A549 (cell line): ENCODE results near the gene ABHD12. TPM values are rescaled to one million over a fixed set of nuclear protein-coding genes. Genes with fewer than 3 reads are reported as not detected.

Experiments
- ATAC-seq, 2 experiments: fragments of 200-7000 bp in 1 of 2; fragments of >200 bp in 1 of 2; cut with Nextera tagmentation in 1 of 2; cut with Tn5 transposase in 1 of 2; 3 replicates each; pipeline versions ENCODE4 v1.8.0 to v1.9.1; 2018 to 2020; ENCODE audit warnings: mild to moderate bottlenecking in 1 of 2, moderate library complexity in 1 of 2
- CTCF ChIA-PET: fragments of 300-600 bp; sonication (Branson Sonifier 250); formaldehyde crosslinking; extraction: SDS; loops from one replicate; lab custom pipeline; 2021; ENCODE audit warnings: antibody characterized with exemption, inconsistent platforms; lab: Yijun Ruan, JAX
- POLR2A ChIA-PET: fragments of 350-600 bp; formaldehyde crosslinking; extraction: SDS; loops from one replicate; lab custom pipeline; 2021; ENCODE audit warnings: antibody characterized with exemption, inconsistent platforms; lab: Yijun Ruan, JAX
- DNase-seq, 2 experiments: peaks; one replicate each; pipeline versions ENCODE4 v3.0.0 to v3.0.0-alpha.2; 2011 to 2016; ENCODE audit warnings: low read depth in 1 of 2, low spot score in 1 of 2
- FAIRE-seq: peaks from 2 replicates; lab custom pipeline; 2011; peaks lifted over from hg19 to GRCh38; lab: Jason Lieb, UNC
- H3K27ac ChIP-seq, 2 experiments: fragments of >200 bp; sonication (Bioruptor Twin); formaldehyde crosslinking; 3 replicates each; pipeline ENCODE4 v1.5.1; 2016 to 2017
- H3K4me1 ChIP-seq: fragments of >200 bp; sonication (Bioruptor Twin); formaldehyde crosslinking; 3 replicates; pipeline ENCODE4 v1.6.1; 2016
- H3K4me2 ChIP-seq: fragments of >200 bp; sonication (Bioruptor Twin); formaldehyde crosslinking; 3 replicates; pipeline ENCODE4 v1.6.1; 2016
- H3K4me3 ChIP-seq: fragments of >200 bp; sonication (Bioruptor Twin); formaldehyde crosslinking; 3 replicates; pipeline ENCODE4 v1.5.1; 2016
- H3K9me3 ChIP-seq: fragments of >200 bp; sonication (Bioruptor Twin); formaldehyde crosslinking; 3 replicates; pipeline ENCODE4 v1.6.1; 2016
- HEYL ChIP-seq: fragments of 250-450 bp; sonication (Bioruptor Pico); IDR thresholded peaks from 2 replicates; pipeline ENCODE4 v1.8.0; 2021; ENCODE audit warnings: mild to moderate bottlenecking, moderate library complexity
- HOXB13 ChIP-seq: fragments of 250-450 bp; sonication (Bioruptor Pico); IDR thresholded peaks from 2 replicates; pipeline ENCODE4 v1.5.0; 2020; ENCODE audit warnings: low read depth, mild to moderate bottlenecking, moderate library complexity
- JUN ChIP-seq, 2 experiments: fragments of >200 bp; sonication (Bioruptor Twin); formaldehyde crosslinking; IDR thresholded peaks; 2 replicates in 1 of 2; 3 replicates in 1 of 2; pipeline ENCODE4 v1.6.1; 2016 to 2017
- MAFK ChIP-seq: fragments of 450-650 bp; IDR thresholded peaks from 2 replicates; pipeline ENCODE4 v1.6.1; 2014; ENCODE audit not compliant: partially characterized antibody
- MAZ ChIP-seq: fragments of 150-350 bp; IDR thresholded peaks from 2 replicates; pipeline ENCODE4 v1.6.1; 2014; ENCODE audit warnings: antibody characterized with exemption, low read depth, low read length, borderline replicate concordance
- POLR2A ChIP-seq: IDR thresholded peaks from 2 replicates; pipeline ENCODE4 v1.6.1; 2012; ENCODE audit warnings: mild to moderate bottlenecking, low read length
- POLR2AphosphoS2 ChIP-seq: conservative IDR thresholded peaks from 2 replicates; pipeline ENCODE4 v1.6.1; 2012; ENCODE audit warnings: low read length, improper control_type of control experiment, inconsistent platforms
- RAD21 ChIP-seq, 2 experiments: fragments of >200 bp in 1 of 2; sonication (Bioruptor Twin) in 1 of 2; formaldehyde crosslinking in 1 of 2; IDR thresholded peaks in 1 of 2; conservative IDR thresholded peaks in 1 of 2; 2 replicates in 1 of 2; 3 replicates in 1 of 2; pipeline ENCODE4 v1.6.1; 2012 to 2018; ENCODE audit warnings: inconsistent platforms in 1 of 2
- SMC3 ChIP-seq: fragments of >200 bp; sonication (Bioruptor Twin); formaldehyde crosslinking; IDR thresholded peaks from 3 replicates; pipeline ENCODE4 v1.6.1; 2018; ENCODE audit warnings: inconsistent platforms
- ZC3H11A ChIP-seq: fragments of 450-650 bp; IDR thresholded peaks from 2 replicates; pipeline ENCODE4 v1.6.1; 2014; ENCODE audit warnings: antibody characterized with exemption, mild to moderate bottlenecking
- WGBS: methylation state at CpG from one replicate; pipeline ENCODE4 v1.1.6; 2017; ENCODE audit errors: missing lambda C conversion rate; 5-methylcytosine and 5-hydroxymethylcytosine counted together
- polyA plus RNA-seq, 4 experiments: library from polyadenylated mRNA; depleted of rRNA in 3 of 4; stranded (reverse); fragments of >200 nt; fragmentation: RNase III in 1 of 4; extraction: RNeasy Plus Mini Kit Qiagen cat#74134 plus additional on column Dnase treatment in 1 of 4; gene quantifications; 2 replicates in 3 of 4; 3 replicates in 1 of 4; pipeline ENCODE4 v1.2.3, GENCODE V29; 2011 to 2017
- TF ChIP-seq, protein P1 (sequence below): fragments of 150-350 bp; IDR thresholded peaks from 2 replicates; pipeline ENCODE4 v1.6.1; 2014; ENCODE audit warnings: low read depth, mild to moderate bottlenecking, low read length
- TF ChIP-seq, protein P2 (sequence below): fragments of 450-650 bp; IDR thresholded peaks from 2 replicates; pipeline ENCODE4 v1.6.1; 2014; ENCODE audit warnings: antibody characterized with exemption
- TF ChIP-seq, protein P3 (sequence below): fragments of >200 bp; sonication (Bioruptor Twin); formaldehyde crosslinking; IDR thresholded peaks from 3 replicates; pipeline ENCODE4 v1.5.1; 2016
- TF ChIP-seq, protein P4 (sequence below): IDR thresholded peaks from 2 replicates; pipeline ENCODE4 v1.6.1; 2012

ABHD12 gene
- polyA plus RNA-seq, 2 of the 4 experiments (the other 2 are of a cell fraction) = 54.3 to 101 TPM

DNA sequence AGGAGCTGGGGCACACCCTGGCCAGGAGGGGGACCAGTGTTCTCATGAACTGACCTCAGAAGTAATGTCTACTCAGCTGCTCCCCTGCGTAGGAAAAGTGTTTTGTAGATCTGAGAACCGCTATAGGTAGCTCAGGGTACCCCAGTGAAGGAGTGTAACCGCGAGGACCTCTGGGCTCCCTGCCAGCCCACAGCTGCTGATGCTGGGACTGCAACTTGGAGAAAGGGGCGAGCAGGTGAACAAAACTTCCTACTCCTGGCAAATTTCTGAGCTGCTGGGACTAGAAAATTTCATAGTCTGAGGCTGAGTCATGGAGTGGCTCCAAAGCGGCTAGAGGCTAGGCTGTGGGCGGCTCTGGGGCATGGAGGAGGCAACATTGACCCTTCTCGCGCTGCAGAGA, 90.8 kb downstream of the ABHD12 start (continued):
- TF ChIP-seq, protein P1, sequence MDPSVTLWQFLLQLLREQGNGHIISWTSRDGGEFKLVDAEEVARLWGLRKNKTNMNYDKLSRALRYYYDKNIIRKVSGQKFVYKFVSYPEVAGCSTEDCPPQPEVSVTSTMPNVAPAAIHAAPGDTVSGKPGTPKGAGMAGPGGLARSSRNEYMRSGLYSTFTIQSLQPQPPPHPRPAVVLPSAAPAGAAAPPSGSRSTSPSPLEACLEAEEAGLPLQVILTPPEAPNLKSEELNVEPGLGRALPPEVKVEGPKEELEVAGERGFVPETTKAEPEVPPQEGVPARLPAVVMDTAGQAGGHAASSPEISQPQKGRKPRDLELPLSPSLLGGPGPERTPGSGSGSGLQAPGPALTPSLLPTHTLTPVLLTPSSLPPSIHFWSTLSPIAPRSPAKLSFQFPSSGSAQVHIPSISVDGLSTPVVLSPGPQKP = no peak
- TF ChIP-seq, all 56 proteins: peak for 0

DNA sequence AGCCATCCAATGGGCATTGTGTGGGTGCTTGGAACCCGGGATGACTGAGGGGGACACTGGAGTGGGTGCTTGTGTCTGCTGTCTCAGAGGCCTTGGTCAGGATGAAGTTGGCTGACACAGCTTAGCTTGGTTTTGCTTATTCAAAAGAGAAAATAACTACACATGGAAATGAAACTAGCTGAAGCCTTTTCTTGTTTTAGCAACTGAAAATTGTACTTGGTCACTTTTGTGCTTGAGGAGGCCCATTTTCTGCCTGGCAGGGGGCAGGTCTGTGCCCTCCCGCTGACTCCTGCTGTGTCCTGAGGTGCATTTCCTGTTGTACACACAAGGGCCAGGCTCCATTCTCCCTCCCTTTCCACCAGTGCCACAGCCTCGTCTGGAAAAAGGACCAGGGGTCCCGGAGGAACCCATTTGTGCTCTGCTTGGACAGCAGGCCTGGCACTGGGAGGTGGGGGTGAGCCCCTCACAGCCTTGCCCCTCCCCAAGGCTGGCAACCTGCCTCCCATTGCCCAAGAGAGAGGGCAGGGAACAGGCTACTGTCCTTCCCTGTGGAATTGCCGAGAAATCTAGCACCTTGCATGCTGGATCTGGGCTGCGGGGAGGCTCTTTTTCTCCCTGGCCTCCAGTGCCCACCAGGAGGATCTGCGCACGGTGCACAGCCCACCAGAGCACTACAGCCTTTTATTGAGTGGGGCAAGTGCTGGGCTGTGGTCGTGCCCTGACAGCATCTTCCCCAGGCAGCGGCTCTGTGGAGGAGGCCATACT, 93.3 kb downstream of the ABHD12 start:
- TF ChIP-seq POLR2AphosphoS2 = peak; percentile 57
- no peak for TF ChIP-seq ZC3H11A
- Histone ChIP-seq H3K4me3 (no peak overlapping the region), H3K4me1 (peaks cover 70% of the 10 kb centered on the region), H3K4me2 (peak overlapping the region; percentile 9; the same call in 2 of the 3 replicates), H3K27ac (peak overlapping the region; percentile 19 to 79; a peak in 5 of 6 replicates), H3K9me3 (no peaks in the 10 kb centered on the region)
- 86% methylated on average over 10 of the region's 10 CpGs for WGBS
- CTCF ChIA-PET = interaction anchor here (0.9 to 5.4 kb wide), 11 partner anchors 10 to 302 kb away, joined by 3 to 135 read pairs (median 14); partner anchors contain the start of gene PYGB
- DNase-seq (no peak), FAIRE-seq (no peak), ATAC-seq (no peak)
- POLR2A ChIA-PET = interaction anchor here (3.6 kb wide), 1 partner anchor 12 kb away, joined by 21 read pairs; no protein-coding TSS in a partner anchor

DNA sequence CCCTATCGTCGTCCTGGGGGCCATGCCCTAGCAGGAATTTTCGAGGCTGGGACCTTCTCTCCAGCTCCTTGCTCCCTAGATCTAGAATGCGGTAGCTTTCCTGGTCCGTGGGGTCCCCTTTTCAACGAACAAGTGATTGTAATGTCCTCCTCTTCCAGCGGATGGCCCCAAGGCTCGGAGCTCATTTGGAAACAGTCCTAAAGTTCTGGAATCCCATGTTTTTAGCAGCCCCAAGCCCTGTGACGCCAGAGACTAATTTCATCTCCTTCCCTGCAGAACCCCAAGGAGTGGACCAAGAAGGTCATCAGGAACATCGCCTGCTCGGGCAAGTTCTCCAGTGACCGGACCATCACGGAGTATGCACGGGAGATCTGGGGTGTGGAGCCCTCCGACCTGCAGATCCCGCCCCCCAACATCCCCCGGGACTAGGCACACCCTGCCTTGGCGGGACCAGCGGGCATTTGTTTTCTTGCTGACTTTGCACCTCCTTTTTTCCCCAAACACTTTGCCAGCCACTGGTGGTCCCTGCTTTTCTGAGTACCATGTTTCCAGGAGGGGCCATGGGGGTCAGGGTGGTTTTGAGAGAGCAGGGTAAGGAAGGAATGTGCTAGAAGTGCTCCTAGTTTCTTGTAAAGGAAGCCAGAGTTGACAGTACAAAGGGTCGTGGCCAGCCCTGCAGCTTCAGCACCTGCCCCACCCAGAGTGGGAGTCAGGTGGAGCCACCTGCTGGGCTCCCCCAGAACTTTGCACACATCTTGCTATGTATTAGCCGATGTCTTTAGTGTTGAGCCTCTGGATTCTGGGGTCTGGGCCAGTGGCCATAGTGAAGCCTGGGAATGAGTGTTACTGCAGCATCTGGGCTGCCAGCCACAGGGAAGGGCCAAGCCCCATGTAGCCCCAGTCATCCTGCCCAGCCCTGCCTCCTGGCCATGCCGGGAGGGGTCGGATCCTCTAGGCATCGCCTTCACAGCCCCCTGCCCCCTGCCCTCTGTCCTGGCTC, 94.2 kb downstream of the ABHD12 start:
- peak overlapping the region; percentile 9; the same call in 2 of the 3 replicates for H3K4me2 ChIP-seq
- ChIA-PET CTCF (interaction anchor here (0.8 to 5.1 kb wide), 28 partner anchors 8 to 305 kb away, joined by 3 to 135 read pairs (median 4); partner anchors contain the start of genes GINS1 and PYGB), POLR2A (interaction anchor here (1.5 to 1.6 kb wide), 2 partner anchors 49 to 103 kb away, joined by 3 to 6 read pairs; partner anchors contain the start of gene PYGB)
- 0 out of 5 replicates have a peak, but pooled peaks of 1 of the 2 experiments have one; percentile 20 for TF ChIP-seq JUN (IDR thresholded peaks at IDR 0.05)
- TF ChIP-seq RAD21 (conservative IDR thresholded peaks at IDR 0.05 in 1 of 2, IDR thresholded peaks at IDR 0.05 in 1 of 2) = peak; percentile 37 to 50; a peak in 4 of 5 replicates
- no peak for TF ChIP-seq HEYL (CRISPR knock-in tag)
- TF ChIP-seq, protein P2, sequence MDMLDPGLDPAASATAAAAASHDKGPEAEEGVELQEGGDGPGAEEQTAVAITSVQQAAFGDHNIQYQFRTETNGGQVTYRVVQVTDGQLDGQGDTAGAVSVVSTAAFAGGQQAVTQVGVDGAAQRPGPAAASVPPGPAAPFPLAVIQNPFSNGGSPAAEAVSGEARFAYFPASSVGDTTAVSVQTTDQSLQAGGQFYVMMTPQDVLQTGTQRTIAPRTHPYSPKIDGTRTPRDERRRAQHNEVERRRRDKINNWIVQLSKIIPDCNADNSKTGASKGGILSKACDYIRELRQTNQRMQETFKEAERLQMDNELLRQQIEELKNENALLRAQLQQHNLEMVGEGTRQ = no peak
- peak; percentile 62 for TF ChIP-seq MAFK
- 0 out of 2 replicates have a peak, but pooled peaks have one; percentile 8 for TF ChIP-seq POLR2A
- TF ChIP-seq, protein P3, sequence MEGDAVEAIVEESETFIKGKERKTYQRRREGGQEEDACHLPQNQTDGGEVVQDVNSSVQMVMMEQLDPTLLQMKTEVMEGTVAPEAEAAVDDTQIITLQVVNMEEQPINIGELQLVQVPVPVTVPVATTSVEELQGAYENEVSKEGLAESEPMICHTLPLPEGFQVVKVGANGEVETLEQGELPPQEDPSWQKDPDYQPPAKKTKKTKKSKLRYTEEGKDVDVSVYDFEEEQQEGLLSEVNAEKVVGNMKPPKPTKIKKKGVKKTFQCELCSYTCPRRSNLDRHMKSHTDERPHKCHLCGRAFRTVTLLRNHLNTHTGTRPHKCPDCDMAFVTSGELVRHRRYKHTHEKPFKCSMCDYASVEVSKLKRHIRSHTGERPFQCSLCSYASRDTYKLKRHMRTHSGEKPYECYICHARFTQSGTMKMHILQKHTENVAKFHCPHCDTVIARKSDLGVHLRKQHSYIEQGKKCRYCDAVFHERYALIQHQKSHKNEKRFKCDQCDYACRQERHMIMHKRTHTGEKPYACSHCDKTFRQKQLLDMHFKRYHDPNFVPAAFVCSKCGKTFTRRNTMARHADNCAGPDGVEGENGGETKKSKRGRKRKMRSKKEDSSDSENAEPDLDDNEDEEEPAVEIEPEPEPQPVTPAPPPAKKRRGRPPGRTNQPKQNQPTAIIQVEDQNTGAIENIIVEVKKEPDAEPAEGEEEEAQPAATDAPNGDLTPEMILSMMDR = peak; percentile 53
- TF ChIP-seq SMC3 = peak; percentile 62
- TF ChIP-seq, protein P4, sequence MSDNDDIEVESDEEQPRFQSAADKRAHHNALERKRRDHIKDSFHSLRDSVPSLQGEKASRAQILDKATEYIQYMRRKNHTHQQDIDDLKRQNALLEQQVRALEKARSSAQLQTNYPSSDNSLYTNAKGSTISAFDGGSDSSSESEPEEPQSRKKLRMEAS = peak; percentile 35
- TF ChIP-seq HOXB13 = no peak
- TF ChIP-seq MAZ = 0 out of 2 replicates have a peak, but pooled peaks have one; percentile 26
- TF ChIP-seq, all 56 proteins: peak for 8
- peak; percentile 10 to 45; a peak in 4 of 6 replicates for ATAC-seq
- no peak for FAIRE-seq
- Histone ChIP-seq H3K9me3 (no peaks in the 10 kb centered on the region), H3K27ac (peak overlapping the region; percentile 19 to 79; a peak in 5 of 6 replicates), H3K4me3 (no peak overlapping the region), H3K4me1 (peaks cover 64% of the 10 kb centered on the region)
- WGBS = 88% methylated on average over 24 of the region's 24 CpGs
- DNase-seq = peak; percentile 54 to 71
